Activated T-helper 1 cell treated with anti-CD3 and anti-CD28 coated beads, Interleukin-12 subunit alpha, Interleukin-12 subunit beta, Interleukin-2, Interleukin-4 antibody, amounts not matched to agents 30 ng/mL and 10 ng/mL and 1 ng/mL, durations not matched to agents 14 hours and 24 hours and 36 hours (primary cell): ENCODE results near the gene C6orf47. TPM values are rescaled to one million over a fixed set of nuclear protein-coding genes. Genes with fewer than 3 reads are reported as not detected.
A peak's percentile ranks its signal among the peaks of the same experiment; 100 is the strongest.

Experiments
- DNase-seq: peaks from one replicate; pipeline ENCODE4 v3.0.0; 2021; ENCODE audit warnings: low spot score
- H3K27ac Mint-ChIP-seq: one replicate; pipeline ENCODE4 v1.8.0; 2021; ENCODE audit warnings: mild to moderate bottlenecking, mixed read lengths
- H3K27me3 Mint-ChIP-seq: one replicate; pipeline ENCODE4 v1.8.0; 2022; ENCODE audit warnings: mild to moderate bottlenecking, moderate library complexity, mixed read lengths; ENCODE audit not compliant: insufficient read depth
- H3K36me3 Mint-ChIP-seq: one replicate; pipeline ENCODE4 v1.8.0; 2021; ENCODE audit warnings: low read depth, mixed read lengths
- H3K4me1 Mint-ChIP-seq: one replicate; pipeline ENCODE4 v1.8.0; 2021; ENCODE audit warnings: low read depth, mixed read lengths
- H3K4me3 Mint-ChIP-seq: one replicate; pipeline ENCODE4 v1.8.0; 2021; ENCODE audit warnings: mild to moderate bottlenecking, moderate library complexity, mixed read lengths
- H3K9me3 Mint-ChIP-seq: one replicate; pipeline ENCODE4 v1.8.0; 2021; ENCODE audit warnings: mixed read lengths
- intact Hi-C: fragments of 100-400 bp; cut with micrococcal nuclease; formaldehyde crosslinking; loops from one replicate; pipeline ENCODE4 v1.15.1; 2024
- total RNA-seq: library from RNA; stranded (reverse); gene quantifications from 2 replicates; pipeline ENCODE4 v1.2.3, GENCODE V29; 2022

C6orf47 gene
- total RNA-seq, 1 donor from 2014 or later: 18.1 TPM

- peak; percentile 98 for DNase-seq
- H3K4me3 Mint-ChIP-seq: peak overlapping the region; percentile 79
- peaks cover 43% of the 10 kb centered on the region for H3K4me1 Mint-ChIP-seq
- H3K27ac Mint-ChIP-seq: peak overlapping the region; percentile 98
- peaks cover 32% of the 10 kb centered on the region for H3K36me3 Mint-ChIP-seq
- intact Hi-C loops: loop anchor here (1.0 to 5.0 kb wide), 19 partner anchors 22 to 1799 kb away; partner anchors contain the start of genes BAG6, CUTA, DDX39B and EHMT2
- H3K27me3 Mint-ChIP-seq: no peaks in the 10 kb centered on the region
- H3K9me3 Mint-ChIP-seq: no peaks in the 10 kb centered on the region
Observed at GRCh38 chr6:31619805-31620585, 40.6 kb downstream of the C6orf47 start.

GRCh38 chr6:31617010-31617409, 43.6 kb downstream of the C6orf47 start:
- Mint-ChIP-seq H3K36me3 (peaks cover 12% of the 10 kb centered on the region), H3K27ac (peak overlapping the region; percentile 41), H3K4me1 (peaks cover 37% of the 10 kb centered on the region), H3K9me3 (no peaks in the 10 kb centered on the region), H3K4me3 (peak overlapping the region; percentile 43), H3K27me3 (no peaks in the 10 kb centered on the region)
- DNase-seq: no peak
- intact Hi-C loops: loop anchor here (5.0 kb wide), 1 partner anchor 345 kb away; the partner anchor contains the start of gene HLA-C

- DNase-seq: peak; percentile 13
- Mint-ChIP-seq H3K4me1 (peaks cover 28% of the 10 kb centered on the region), H3K4me3 (peak overlapping the region; percentile 74), H3K27ac (peak overlapping the region; percentile 72), H3K27me3 (no peaks in the 10 kb centered on the region), H3K36me3 (peaks cover 4% of the 10 kb centered on the region), H3K9me3 (no peaks in the 10 kb centered on the region)
- intact Hi-C loops: loop anchor here (5.0 kb wide), 1 partner anchor 343 kb away; the partner anchor contains the start of gene HLA-C
Observed at GRCh38 chr6:31615748-31616147, 44.8 kb downstream of the C6orf47 start.

- DNase-seq: no peak
- intact Hi-C loops: loop anchor here (5.0 kb wide), 1 partner anchor 343 kb away; the partner anchor contains the start of gene HLA-C
- Mint-ChIP-seq H3K9me3 (no peaks in the 10 kb centered on the region), H3K4me3 (peak within 1 kb of the TSS; percentile 74), H3K27ac (peak within 1 kb of the TSS; percentile 72), H3K27me3 (no peaks in the 10 kb centered on the region), H3K4me1 (peaks cover 28% of the 10 kb centered on the region), H3K36me3 (peaks cover 4% of the 10 kb centered on the region)
Observed at GRCh38 chr6:31614684-31615578, 45.6 kb downstream of the C6orf47 start, which contains the start of gene AIF1. TSS of gene AIF1 (plus strand) at chr6:31615234. CDS start at chr6:31615330, 96 bp downstream.

- Mint-ChIP-seq H3K27ac (no peak overlapping the region), H3K27me3 (no peaks in the 10 kb centered on the region), H3K4me3 (no peak overlapping the region), H3K36me3 (peaks cover 2% of the 10 kb centered on the region), H3K4me1 (peaks cover 28% of the 10 kb centered on the region), H3K9me3 (no peaks in the 10 kb centered on the region)
- DNase-seq: no peak
- intact Hi-C loops: no loop called here
Observed at GRCh38 chr6:31614075-31614619, 46.4 kb downstream of the C6orf47 start.

- intact Hi-C loops: no loop called here
- Mint-ChIP-seq H3K9me3 (no peaks in the 10 kb centered on the region), H3K27ac (no peak overlapping the region), H3K27me3 (no peaks in the 10 kb centered on the region), H3K4me1 (peaks cover 17% of the 10 kb centered on the region), H3K4me3 (no peak overlapping the region), H3K36me3 (no peaks in the 10 kb centered on the region)
- DNase-seq: no peak
Observed at GRCh38 chr6:31610968-31611367, 49.6 kb downstream of the C6orf47 start.

GRCh38 chr6:31609519-31610406, 50.8 kb downstream of the C6orf47 start:
- Mint-ChIP-seq H3K4me1 (peaks cover 5% of the 10 kb centered on the region), H3K36me3 (no peaks in the 10 kb centered on the region), H3K27ac (no peak overlapping the region), H3K27me3 (no peaks in the 10 kb centered on the region), H3K4me3 (no peak overlapping the region), H3K9me3 (no peaks in the 10 kb centered on the region)
- no peak for DNase-seq
- intact Hi-C loops: no loop called here

Other genes with a start within 250 kb of the C6orf47 start
- gene MICB, start 162.6 kb downstream of the C6orf47 start, total RNA-seq: 36.1 and 37.5 TPM in 2 replicates
- not detected in 2 replicates for gene MCCD1, start 131.8 kb downstream of the C6orf47 start, total RNA-seq
- gene DDX39B, start 118.8 kb downstream of the C6orf47 start, total RNA-seq: 628 and 637 TPM in 2 replicates
- gene ATP6V1G2, start 114.2 kb downstream of the C6orf47 start, total RNA-seq: 1.2 and 1.4 TPM in 2 replicates
- 18.2 and 18.9 TPM in 2 replicates for gene NFKBIL1, start 113.2 kb downstream of the C6orf47 start, total RNA-seq
- gene LTA, start 88.5 kb downstream of the C6orf47 start, total RNA-seq: 1,021 and 1,078 TPM in 2 replicates
- gene TNF, start 85.2 kb downstream of the C6orf47 start, total RNA-seq: 427 and 430 TPM in 2 replicates
- 270 and 277 TPM in 2 replicates for gene LTB, start 78.4 kb downstream of the C6orf47 start, total RNA-seq
- 63.0 and 66.6 TPM in 2 replicates for gene LST1, start 74.5 kb downstream of the C6orf47 start, total RNA-seq
- 19.1 and 20.3 TPM in 2 replicates for gene NCR3, start 67.8 kb downstream of the C6orf47 start, total RNA-seq
- gene AIF1, start 45.5 kb downstream of the C6orf47 start, total RNA-seq: 55.5 and 61.5 TPM in 2 replicates
- 281 and 283 TPM in 2 replicates for gene PRRC2A, start 40.1 kb downstream of the C6orf47 start, total RNA-seq
- gene BAG6, start 8.1 kb downstream of the C6orf47 start, total RNA-seq: 319 and 323 TPM in 2 replicates
- gene APOM, start 4.9 kb downstream of the C6orf47 start, total RNA-seq: 1.8 and 3.7 TPM in 2 replicates
- 34.8 and 37.2 TPM in 2 replicates for gene GPANK1, start 4.2 kb upstream of the C6orf47 start, total RNA-seq
- gene CSNK2B, start 5.3 kb upstream of the C6orf47 start, total RNA-seq: 302 and 308 TPM in 2 replicates
- gene LY6G5B, start 9.2 kb upstream of the C6orf47 start, total RNA-seq: 29.5 and 35.1 TPM in 2 replicates
- gene LY6G5C, start 20.3 kb upstream of the C6orf47 start, total RNA-seq: 4.7 and 4.9 TPM in 2 replicates
- gene ABHD16A, start 42.5 kb upstream of the C6orf47 start, total RNA-seq: 45.7 and 46.5 TPM in 2 replicates
- not detected in 2 replicates for gene LY6G6F, start 46.1 kb upstream of the C6orf47 start, total RNA-seq
- gene LY6G6D, start 54.6 kb upstream of the C6orf47 start, total RNA-seq: not detected in 2 replicates
- gene LY6G6C, start 61.0 kb upstream of the C6orf47 start, total RNA-seq: not detected in 2 replicates
- gene MPIG6B, start 62.6 kb upstream of the C6orf47 start, total RNA-seq: not detected in 2 replicates
- 4.9 and 5.7 TPM in 2 replicates for gene DDAH2, start 68.5 kb upstream of the C6orf47 start, total RNA-seq
- gene CLIC1, start 75.8 kb upstream of the C6orf47 start, total RNA-seq: 398 and 399 TPM in 2 replicates
- 80.5 and 83.4 TPM in 2 replicates for gene MSH5, start 79.2 kb upstream of the C6orf47 start, total RNA-seq
- 16.7 and 17.0 TPM in 2 replicates for gene SAPCD1, start 101.9 kb upstream of the C6orf47 start, total RNA-seq
- gene VWA7, start 116.5 kb upstream of the C6orf47 start, total RNA-seq: 2.9 and 5.0 TPM in 2 replicates
- gene VARS1, start 135.0 kb upstream of the C6orf47 start, total RNA-seq: 150 and 161 TPM in 2 replicates
- 136 and 137 TPM in 2 replicates for gene LSM2, start 146.2 kb upstream of the C6orf47 start, total RNA-seq
- 2.2 and 2.9 TPM in 2 replicates for gene HSPA1L, start 154.5 kb upstream of the C6orf47 start, total RNA-seq
- 173 and 175 TPM in 2 replicates for gene HSPA1A, start 154.8 kb upstream of the C6orf47 start, total RNA-seq
- gene HSPA1B, start 167.0 kb upstream of the C6orf47 start, total RNA-seq: 152 and 155 TPM in 2 replicates
- 22.1 and 24.3 TPM in 2 replicates for gene NEU1, start 202.0 kb upstream of the C6orf47 start, total RNA-seq
- 0.12 TPM in 1 of 2 replicates, not detected in the other for gene SLC44A4, start 218.2 kb upstream of the C6orf47 start, total RNA-seq
- gene EHMT2, start 236.9 kb upstream of the C6orf47 start, total RNA-seq: 75.9 and 80.4 TPM in 2 replicates
- 4.6 and 5.1 TPM in 2 replicates for gene ZBTB12, start 241.3 kb upstream of the C6orf47 start, total RNA-seq